Kidney tubule cell (primary cell): ENCODE results near the gene CD69.
"Not testable (repeated sequence)": the region's sequence is repeated elsewhere in the genome, so short reads cannot be mapped to it uniquely, and the experiment has no call there.

Experiments used
- DNase-seq: peaks from one replicate; pipeline ENCODE4 v3.0.0-alpha.2; 2018; ENCODE audit warnings: low spot score

Gene CD69

DNA sequence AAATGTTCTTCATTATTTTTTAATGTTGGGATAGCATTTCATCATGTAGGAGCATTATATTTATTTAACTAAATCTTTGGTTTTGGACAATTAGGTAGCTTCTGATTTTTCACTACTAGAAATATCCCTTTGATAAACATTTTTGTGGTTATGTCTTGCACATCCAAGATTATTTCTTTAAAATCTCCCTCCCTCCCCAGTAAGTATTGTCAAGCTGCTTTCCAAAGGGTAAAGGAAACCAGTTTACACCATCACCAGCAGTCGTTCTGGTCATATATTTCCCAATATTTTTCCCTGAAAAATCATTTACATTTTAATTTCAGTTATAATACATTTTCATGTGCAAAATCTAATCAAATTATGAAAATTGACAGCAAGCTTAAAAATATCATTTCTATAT, 11.1 kb downstream of the CD69 start:
- no peak for DNase-seq

DNA sequence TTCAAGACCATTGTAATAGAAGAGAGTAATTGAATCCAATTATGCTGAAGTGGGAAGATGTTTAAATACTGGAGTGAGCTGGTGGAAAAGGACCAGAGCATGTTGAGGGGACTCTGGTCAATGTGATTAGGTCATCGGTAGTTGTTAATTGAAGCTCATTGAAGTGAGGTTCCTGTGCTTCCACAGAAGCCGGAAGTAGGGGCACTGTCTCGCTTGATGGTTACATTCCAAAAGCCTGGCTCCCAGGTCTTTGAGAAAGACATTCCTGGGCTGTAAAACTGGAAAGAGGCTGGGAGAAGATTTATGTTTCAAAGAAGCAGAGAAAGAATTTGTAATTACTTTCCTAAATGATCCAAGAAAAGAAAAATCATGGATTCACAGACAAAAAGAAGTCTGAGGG, 15.5 kb downstream of the CD69 start:
- DNase-seq: peak; percentile 91

DNA sequence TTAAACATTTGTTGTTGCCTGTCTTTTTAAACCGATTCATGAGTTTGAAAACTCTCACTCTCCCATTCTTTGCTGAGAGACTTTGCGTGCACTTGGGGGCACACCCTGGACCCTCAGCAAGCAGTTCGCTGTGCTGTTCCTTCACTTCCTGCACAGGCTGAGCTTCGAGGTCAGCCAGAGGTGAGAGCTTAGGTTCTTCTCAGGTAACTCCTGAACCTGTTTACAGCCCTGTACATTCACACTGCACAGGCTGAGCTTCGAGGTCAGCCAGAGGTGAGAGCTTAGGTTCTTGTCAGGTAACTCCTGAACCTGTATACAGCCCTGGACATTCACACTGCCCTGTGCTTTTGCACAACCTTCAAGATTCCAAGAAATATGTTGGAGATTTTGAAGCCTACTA, 18.0 kb downstream of the CD69 start:
- no peak for DNase-seq

DNA sequence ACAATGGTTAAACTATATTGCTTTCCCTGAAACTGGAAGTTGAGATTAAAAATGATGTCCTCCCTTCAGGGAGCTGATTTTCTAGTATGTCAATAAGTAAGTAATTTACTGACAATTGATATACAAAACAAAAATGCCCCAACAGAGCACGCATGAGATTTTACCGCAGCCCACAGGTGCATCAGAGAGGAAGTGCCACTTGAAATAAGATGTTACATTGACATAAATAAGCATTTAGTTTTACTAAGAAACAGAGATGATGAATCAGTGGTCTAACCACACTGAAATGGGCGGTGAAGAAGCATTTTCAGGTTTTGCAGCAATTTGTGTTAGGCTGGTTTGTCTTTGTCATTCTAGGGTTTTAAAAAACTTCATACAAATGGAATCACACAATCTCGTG, 19.0 kb downstream of the CD69 start:
- no peak for DNase-seq

DNA sequence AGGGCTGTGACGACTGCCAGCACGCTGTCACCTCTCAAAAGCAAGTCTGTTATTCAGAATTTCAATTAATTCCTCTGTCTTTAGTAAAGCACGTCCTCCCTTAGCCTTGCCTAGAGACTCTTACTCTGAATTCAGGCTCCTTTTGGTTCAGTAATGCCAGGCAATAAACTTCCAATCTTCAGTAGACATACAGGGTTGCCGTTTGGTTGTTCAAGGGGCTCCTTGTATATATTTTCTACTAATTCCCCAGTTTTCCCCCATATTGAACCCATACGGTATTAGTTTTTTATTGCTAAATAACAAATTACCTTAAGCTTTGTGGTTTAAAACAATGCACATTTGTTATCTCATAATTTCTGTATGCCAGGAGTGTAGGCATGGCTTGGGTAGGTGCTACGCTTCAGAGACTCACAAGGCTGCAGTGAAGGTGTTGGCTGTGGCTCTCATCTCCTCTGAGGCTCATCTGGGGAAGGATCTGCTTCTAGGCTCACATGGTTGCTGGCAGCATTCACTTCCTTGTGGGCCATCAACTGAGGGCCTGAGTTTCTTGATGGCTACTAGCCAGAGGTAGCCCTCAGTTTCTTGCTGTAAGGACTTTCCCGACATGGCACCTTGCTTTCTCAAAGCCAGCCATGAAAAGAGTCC, 20.5 kb downstream of the CD69 start:
- DNase-seq: peak; percentile 59

DNA sequence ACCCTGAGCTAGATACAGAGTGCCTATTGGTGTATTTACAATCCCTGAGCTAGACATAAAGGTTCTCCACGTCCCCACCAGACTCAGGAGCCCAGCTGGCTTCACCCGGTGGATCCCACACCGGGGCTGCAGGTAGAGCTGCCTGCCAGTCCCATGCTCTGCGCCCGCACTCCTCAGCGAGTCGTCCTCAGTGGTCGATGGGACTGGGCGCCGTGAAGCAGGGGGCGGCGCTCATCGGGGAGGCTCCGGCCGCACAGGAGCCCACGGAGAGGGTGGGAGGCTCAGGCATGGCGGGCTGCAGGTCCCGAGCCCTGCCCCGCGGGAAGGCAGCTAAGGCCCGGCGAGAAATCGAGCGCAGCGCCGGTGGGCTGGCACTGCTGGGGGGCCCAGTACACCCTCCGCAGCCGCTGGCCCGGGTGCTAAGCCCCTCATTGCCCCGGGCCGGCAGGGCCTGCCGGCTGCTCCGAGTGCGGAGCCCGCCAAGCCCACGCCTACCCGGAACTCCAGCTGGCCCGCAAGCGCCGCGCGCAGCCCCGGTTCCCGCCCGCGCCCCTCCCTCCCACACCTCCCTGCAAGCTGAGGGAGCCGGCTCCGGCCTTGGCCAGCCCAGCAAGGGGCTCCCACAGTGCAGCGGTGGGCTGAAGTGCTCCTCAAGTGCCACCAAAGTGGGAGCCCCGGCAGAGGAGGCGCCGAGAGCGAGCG, 21.1 kb downstream of the CD69 start:
- not testable (repeated sequence) for DNase-seq

DNA sequence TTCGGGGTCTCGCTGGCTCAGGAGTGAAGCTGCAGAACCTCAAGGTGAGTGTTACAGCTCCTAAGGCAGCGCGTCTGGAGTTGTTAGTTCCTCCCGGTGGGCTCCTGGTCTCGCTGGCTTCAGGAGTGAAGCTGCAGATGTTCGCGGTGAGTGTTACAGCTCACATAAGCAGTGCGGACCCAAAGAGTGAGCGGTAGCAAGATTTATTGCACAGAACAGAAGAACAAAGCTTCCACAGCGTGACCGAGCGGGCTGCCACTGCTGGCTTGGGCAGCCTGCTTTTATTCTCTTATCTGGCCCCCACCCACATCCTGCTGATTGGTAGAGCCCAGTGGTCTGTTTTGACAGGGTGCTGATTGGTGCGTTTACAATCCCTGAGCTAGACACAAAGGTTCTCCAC, 21.8 kb downstream of the CD69 start:
- DNase-seq: not testable (repeated sequence)

DNA sequence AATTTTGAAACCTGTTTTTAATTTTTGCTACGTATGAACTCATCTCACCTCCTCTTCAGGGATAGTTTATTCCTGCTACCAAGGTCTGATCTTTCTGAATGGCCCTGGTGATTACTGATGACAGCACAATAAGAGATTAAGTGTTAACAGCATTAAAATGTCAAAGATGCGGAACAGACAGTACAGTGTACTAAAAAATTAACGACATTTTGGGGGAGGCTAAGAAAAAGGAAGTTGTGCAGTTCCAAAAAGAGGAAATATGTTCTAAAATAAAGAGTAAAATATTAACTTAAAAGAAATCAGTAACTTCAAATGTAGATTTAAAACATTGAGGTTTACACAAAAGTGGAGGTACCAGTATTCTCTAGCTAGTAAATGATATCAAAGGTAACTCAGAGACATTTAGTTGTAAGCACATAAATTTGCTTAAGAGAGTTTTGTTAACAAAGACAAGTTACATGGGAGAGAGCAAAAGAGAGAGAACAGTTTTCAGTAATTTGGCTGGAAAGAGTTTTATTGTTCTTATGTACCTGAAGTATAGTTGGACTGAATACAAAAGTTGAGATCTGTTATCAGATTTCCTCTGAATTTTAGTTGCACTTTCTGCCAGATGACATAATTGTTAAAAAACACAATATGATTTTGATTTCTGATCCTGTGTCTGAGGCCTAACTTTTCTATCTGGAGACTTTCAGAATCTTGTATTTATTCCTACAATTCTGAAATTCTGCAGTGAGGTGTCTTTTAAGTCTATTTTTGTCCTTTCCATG, 23.6 kb downstream of the CD69 start:
- DNase-seq: no peak

DNA sequence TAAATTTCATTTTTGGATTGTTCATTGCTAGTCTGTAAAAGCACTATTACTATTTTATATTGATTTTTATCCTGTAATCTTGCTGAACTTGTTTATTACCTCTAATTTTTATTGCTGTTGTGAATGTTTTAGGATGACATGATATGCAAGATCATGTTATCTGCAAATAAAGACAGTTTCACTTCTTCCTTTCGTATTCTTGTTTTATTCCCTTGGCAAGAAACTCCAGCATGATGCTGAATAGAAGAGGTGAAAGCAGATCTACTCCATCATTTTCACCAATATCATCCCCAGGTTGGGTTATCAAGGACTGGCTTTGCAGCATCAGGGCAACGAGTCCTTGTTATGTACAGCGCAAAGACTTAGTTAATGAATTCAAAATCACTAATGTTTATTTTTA, 25.1 kb downstream of the CD69 start:
- no peak for DNase-seq

DNA sequence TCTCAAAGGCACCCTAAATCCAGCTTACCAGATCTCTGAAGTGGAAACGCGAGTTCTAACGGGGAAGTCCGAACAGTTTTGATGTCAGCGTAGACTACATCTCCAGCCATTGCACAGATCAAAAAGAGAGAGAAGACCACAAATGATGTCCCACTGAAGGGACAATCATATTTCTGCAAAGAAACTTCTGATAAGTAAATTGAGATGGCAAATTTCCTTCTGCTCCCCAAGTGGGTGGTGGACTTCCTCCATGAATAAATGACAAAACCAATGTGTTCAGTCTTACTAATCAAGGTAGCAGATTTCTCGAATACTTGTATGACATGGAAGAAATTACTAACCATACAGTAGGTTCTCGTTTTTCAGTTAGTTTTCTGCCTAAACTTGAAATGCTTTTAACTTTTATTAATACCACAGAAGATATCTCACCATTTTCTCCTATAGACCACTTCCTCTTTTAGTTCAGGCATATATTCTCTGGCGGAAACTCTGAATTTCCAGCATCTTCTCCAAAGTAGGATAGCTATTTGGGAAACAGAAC, 27.7 kb downstream of the CD69 start, which contains the start of gene CLECL1:
CLECL1 (minus strand) TSS at position 177 of the 541 bp plus-strand sequence.
- no peak for DNase-seq

DNA sequence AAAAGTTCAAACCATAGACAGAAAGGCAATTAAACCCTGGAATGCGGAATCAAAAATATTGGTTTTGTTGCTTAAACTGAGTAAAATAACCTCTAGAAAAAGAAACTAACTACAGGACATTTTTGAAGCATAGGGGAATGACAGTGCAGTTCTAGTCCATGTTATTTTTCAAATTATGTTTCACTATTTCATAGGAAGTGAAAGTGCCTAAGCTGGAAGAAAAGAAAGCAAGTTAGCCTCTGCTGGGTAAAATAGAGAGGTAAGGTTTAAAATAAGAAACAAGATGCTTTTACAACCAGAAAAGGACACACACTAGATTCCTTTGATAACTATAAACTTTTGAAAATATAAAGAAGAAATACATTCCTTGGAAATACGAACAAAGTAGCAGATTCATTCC, 28.9 kb downstream of the CD69 start:
- DNase-seq: no peak

DNA sequence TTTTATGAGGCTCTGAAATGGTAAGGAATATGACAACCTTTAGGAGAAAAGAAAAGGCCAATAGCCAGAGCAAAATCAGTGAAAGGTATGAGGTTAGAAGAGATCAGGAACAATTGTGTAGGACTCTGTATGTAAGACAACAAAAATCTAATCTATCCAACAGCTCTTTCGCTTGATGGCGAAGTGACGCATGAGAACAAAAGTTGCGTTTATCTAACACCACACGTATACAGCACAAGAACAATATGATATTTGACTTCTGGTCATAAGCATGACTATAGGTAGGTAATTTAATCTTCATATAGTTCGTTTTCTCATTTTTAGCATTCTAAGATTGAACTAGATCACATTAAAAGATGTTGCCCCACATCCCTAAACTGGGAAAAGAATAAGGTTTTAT, 29.3 kb downstream of the CD69 start:
- no peak for DNase-seq

DNA sequence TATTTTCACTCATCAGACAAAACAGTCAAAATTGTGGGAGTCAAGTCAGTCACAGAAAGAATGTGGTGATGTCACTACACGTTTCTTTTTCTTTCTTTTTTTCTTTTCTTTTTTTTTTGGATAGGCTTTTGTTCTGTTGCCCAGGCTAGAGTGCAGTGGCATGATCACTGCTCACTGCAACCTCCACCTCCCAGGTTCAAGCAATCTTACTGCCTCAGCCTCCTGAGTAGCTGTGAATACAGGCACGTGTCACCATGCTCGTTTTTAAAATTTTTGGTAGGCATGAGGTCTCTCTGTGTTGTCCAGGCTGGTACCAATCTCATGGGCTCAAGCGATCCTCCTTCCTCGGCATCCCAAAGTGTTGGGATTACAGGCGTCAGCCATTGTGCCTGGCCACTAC, 30.1 kb downstream of the CD69 start:
- DNase-seq: no peak

DNA sequence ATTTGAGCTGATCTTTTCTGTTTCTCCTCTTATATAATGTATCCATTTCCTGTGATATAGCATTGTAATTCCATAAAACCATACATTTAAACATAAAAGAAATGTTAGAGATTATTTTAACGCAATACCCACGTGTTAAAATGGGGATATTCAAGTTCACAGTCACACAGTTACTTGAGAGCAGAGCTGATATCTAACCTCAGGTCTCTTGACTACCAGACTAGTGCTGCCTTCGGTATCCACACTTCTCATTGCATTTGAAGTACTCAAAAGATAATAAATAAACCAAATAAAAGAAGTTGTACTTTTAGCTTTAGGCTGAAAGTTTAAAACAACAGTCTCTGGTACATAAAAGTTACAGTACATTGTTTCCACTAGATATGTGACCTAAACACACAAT, 30.7 kb downstream of the CD69 start:
- no peak for DNase-seq

DNA sequence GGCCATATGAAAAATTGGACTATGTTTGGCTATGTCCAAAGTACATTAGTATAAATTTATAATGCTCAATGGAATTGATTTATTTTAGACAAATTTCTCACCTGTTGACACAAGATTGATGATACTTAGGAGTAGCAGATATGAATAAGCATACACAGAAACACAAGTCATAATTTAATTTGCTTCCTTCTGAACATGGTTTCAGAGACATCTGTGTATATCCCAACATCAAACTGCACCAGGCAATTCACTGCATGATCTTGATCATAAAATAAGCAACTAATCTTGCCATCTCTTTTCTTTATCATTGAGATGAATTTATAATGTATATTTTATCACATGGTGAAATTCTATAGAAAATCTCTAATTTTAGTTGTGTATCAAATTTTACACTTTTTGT, 31.6 kb downstream of the CD69 start:
- no peak for DNase-seq

DNA sequence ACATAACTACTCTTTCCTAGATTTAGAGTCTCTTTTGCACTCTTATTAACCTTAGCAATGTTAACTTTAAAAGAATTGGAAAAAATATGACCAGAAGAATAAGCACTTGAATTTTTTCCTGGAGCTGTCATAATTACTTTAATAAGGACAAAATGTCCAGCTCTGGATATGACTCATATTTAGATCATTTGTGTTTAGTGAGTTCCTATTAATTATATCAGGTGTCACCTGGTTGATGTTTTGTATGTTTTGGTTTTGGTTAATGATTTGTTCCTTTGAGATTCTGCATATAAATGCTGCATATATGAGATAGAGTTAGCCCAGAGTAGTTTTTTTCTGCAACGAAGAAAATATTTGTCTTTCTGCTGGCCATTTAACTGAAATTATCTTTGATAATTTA, 32.9 kb downstream of the CD69 start:
- no peak for DNase-seq

DNA sequence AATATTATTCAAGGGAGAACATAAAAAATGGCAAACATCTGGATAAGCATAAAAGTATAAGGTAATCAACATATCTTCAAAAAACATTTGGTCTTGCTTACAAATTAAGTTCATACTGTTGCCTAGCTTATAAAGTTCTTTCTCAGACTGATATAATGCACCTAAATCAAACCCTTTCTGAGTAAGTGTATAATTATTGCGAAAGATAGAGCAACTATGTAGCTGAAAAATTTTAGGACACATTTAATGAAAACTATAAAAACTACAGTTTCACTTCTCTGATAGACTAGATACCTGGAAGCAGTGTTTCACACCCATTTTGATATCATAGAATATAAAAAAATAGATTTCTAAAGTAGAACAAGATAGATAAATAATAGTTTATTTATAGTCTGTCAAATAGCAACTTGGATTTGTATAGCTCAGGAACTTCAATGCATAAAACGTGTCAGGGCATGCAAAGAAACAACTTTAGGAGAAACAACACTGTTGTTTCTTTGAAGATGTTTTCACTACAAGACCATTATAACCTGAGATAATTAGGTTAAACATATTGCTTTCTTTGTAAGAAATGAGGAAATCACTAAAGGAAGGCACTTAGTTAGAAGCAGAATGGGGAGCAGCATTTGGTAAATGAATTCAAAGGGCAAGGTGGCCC, 35.4 kb downstream of the CD69 start:
- no peak for DNase-seq

DNA sequence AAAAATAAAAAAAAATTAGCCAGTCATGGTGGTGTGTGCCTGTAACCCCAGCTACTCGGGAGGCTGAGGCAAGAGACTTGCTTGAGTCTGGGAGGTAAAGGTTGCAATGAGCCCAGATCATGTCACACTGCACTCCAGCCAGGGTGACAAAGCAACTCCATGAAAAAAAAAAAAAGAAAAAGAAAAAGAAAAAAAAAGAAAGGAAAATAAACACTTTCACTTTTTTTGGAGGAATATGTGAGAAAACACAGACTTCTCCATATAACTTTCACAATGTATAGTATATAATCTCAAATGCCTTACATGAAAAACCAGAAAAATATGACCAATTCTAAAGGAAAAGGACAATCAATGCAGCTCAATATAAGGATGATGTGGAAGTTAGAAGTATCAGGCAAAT, 36.7 kb downstream of the CD69 start:
- no peak for DNase-seq

DNA sequence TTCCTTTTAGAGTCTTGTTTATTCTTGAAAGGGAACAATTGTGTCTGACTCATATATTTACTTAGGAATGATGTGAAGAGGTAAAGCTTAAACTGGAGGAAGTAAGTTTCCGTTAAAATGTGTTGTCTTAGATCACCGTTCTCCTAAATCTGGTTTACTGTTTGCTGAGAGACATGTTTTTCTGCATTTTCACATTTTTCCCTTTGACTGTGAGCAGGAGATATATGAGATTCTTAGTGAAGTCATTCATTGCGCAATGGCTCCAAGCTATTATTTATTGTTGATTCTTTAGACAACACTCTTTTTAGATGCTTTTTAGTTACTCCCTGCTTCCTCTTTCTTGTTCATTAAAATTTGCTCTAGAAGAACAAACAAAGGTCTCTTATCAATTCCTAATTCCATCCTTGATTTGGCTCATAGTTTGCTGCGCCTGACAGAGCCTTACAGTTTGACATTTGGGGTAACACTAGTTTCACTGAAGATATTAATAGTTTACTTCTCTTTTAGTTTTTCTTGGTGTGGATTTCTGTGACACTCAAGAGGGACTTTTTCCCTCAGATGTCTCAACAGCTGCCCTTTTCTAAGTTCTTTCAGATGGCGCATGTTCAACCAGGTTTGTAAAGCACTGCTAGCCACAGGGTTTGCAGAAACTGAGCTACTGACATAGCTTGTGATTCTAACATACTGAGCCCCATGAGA, 39.2 kb downstream of the CD69 start:
- peak; percentile 28 for DNase-seq

DNA sequence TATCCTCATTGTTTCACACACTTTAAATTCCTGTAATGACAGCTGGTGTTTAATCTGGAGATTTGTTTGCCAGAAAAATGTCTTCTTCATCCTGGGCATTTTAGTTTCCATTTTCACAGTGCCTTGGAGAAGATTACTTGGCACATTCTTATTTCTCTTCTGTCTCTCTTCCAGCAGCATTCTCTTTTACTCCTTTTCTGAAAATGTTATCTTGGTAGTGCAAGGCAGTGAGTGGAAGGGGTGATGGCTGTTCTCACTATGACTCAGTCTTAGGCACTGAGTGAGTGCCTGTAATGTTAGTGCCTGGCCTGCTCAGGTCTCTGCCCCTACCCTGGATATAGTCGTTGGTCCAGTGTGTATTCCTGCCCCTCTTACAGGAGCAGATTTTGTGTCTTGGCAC, 40.9 kb downstream of the CD69 start:
- DNase-seq: no peak

DNA sequence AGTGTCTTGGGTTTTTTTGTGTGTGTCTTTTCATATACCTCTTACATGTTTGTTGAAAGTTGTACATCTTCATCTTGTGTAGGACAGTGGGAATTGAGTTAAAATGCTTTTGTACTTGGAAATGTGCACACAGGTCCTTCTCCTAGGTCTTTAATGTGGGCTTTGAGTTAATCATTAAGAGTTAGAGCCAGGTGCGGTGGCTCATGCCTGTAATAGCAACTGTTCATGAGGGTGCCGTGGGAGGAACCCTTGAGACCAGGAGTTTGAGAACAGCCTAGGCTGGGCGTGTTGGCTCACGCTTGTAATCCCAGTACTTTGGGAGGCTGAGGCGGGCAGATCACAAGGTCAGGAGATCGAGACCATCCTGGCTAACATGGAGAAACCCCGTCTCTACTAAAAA, 41.7 kb downstream of the CD69 start:
- DNase-seq: peak; percentile 49
